HepG2 (cell line): ENCODE results near the gene BCL2L13. TPM values are rescaled to one million over a fixed set of nuclear protein-coding genes. Genes with fewer than 3 reads are reported as not detected.
A peak's percentile ranks its signal among the peaks of the same experiment; 100 is the strongest.

Source experiments
- ATAC-seq: fragments of 200-7000 bp; cut with Tn5 transposase; 3 replicates; pipeline ENCODE4 v1.9.1; 2020; ENCODE audit warnings: mild to moderate bottlenecking, moderate library complexity
- BruUV-seq: library from RNA; stranded (reverse); fragments of 400-500 nt; replicated peaks from 2 replicates; lab custom pipeline; 2021; lab: Mats Ljungman, UMichigan
- CTCF ChIA-PET: fragments of 300-600 bp; formaldehyde crosslinking; extraction: SDS; loops from one replicate; lab custom pipeline; 2021; ENCODE audit warnings: low total read pairs, inconsistent platforms, low intra/inter-chr PET ratio; lab: Yijun Ruan, JAX
- POLR2A ChIA-PET: fragments of 350-600 bp; sonication (Branson Sonifier 250); formaldehyde crosslinking; loops from one replicate; lab custom pipeline; 2020; ENCODE audit warnings: antibody characterized with exemption, inconsistent platforms; lab: Yijun Ruan, JAX
- DNase-seq: peaks from one replicate; pipeline ENCODE4 v3.0.0-alpha.2; 2015; ENCODE audit warnings: low spot score
- FAIRE-seq: peaks from 3 replicates; lab custom pipeline; 2011; peaks lifted over from hg19 to GRCh38; lab: Jason Lieb, UNC
- H2AFZ ChIP-seq: one replicate; pipeline ENCODE4 v1.6.1; 2011; ENCODE audit warnings: low read length, inconsistent platforms
- H3K27ac ChIP-seq: fragments of 300-600 bp; 3 replicates; pipeline ENCODE4 v1.8.0; 2011; ENCODE audit warnings: mixed run types, mild to moderate bottlenecking, mixed read lengths, low read length, inconsistent platforms; ENCODE audit not compliant: insufficient read depth; ENCODE audit errors: extremely low read length
- H3K27me3 ChIP-seq, 2 experiments: fragments of 200-600 bp in 1 of 2; 2 replicates in 1 of 2; 3 replicates in 1 of 2; pipeline versions ENCODE4 v1.6.0 to v1.8.0; 2011; ENCODE audit warnings: low read length in 2 of 2, mild to moderate bottlenecking in 2 of 2, moderate library complexity in 2 of 2, inconsistent platforms in 1 of 2; ENCODE audit not compliant: insufficient read depth in 2 of 2, control insufficient read depth in 1 of 2
- H3K36me3 ChIP-seq, 2 experiments: fragments of 200-600 bp in 1 of 2; replicated peaks in 1 of 2; 2 replicates in 1 of 2; 3 replicates in 1 of 2; pipeline versions ENCODE4 v1.5.1 to v1.8.0; 2011; ENCODE audit warnings: low read length in 2 of 2, inconsistent platforms in 1 of 2; ENCODE audit not compliant: insufficient read depth in 2 of 2, control insufficient read depth in 1 of 2
- H3K4me1 ChIP-seq: 2 replicates; pipeline ENCODE4 v1.5.1; 2012; ENCODE audit warnings: low read length, inconsistent platforms; ENCODE audit not compliant: insufficient read depth
- H3K4me2 ChIP-seq: 2 replicates; pipeline ENCODE4 v1.6.0; 2011; ENCODE audit warnings: low read depth, low read length, inconsistent platforms
- H3K4me3 ChIP-seq, 3 experiments: fragments of 200-600 bp in 1 of 3; sonication (generic), shearing (Covaris generic) in 1 of 3; replicated peaks in 1 of 3; 2 replicates each; pipeline ENCODE4 v1.5.1; 2011 to 2016; ENCODE audit warnings: low read length in 3 of 3, inconsistent platforms in 2 of 3, low read depth in 2 of 3, mild to moderate bottlenecking in 2 of 3, control low read depth in 1 of 3, mixed read lengths in 1 of 3; ENCODE audit not compliant: insufficient read depth in 1 of 3
- H3K79me2 ChIP-seq: one replicate; pipeline ENCODE4 v1.6.1; 2011; ENCODE audit warnings: low read length, inconsistent platforms; ENCODE audit not compliant: insufficient read depth
- H3K9ac ChIP-seq: 2 replicates; pipeline ENCODE4 v1.6.0; 2011; ENCODE audit warnings: mild to moderate bottlenecking, low read depth, low read length, inconsistent platforms; ENCODE audit not compliant: insufficient read depth
- H3K9me3 ChIP-seq: 2 replicates; pipeline ENCODE4 v1.5.1; 2012; ENCODE audit warnings: mild to moderate bottlenecking, low read length
- H4K20me1 ChIP-seq: 2 replicates; pipeline ENCODE4 v1.6.0; 2011; ENCODE audit warnings: inconsistent platforms, mild to moderate bottlenecking, low read length, moderate library complexity; ENCODE audit not compliant: insufficient read depth
- PAF1 ChIP-seq: IDR thresholded peaks from 2 replicates; pipeline ENCODE4 v1.6.1; 2016; ENCODE audit warnings: missing genetic modification reagents, missing compliant biosample characterization
- SALL2 ChIP-seq: sonication (generic); formaldehyde crosslinking; IDR thresholded peaks from 2 replicates; pipeline ENCODE4 v1.8.1; 2023; ENCODE audit warnings: mild to moderate bottlenecking, missing genetic modification reagents, inconsistent platforms
- SRSF1 ChIP-seq: fragments of 200-400 bp; formaldehyde crosslinking; optimal IDR thresholded peaks from 2 replicates; pipeline ENCODE3; 2017; ENCODE audit warnings: mild to moderate bottlenecking, low read depth, low read length, moderate library complexity
- ZBTB38 ChIP-seq: sonication (generic); formaldehyde crosslinking; IDR thresholded peaks from 2 replicates; pipeline ENCODE4 v1.5.1; 2020; ENCODE audit warnings: mild to moderate bottlenecking, missing genetic modification reagents
- ZNF121 ChIP-seq: sonication (generic); formaldehyde crosslinking; IDR thresholded peaks from 2 replicates; pipeline ENCODE4 v1.5.0; 2020; ENCODE audit warnings: mild to moderate bottlenecking, missing genetic modification reagents
- ZNF143 ChIP-seq: sonication (generic); formaldehyde crosslinking; IDR thresholded peaks from 2 replicates; pipeline ENCODE4 v1.4.0; 2020; ENCODE audit warnings: missing genetic modification reagents
- ZNF607 ChIP-seq: sonication (generic); formaldehyde crosslinking; IDR thresholded peaks from 2 replicates; pipeline ENCODE4 v1.5.1; 2020; ENCODE audit warnings: missing genetic modification reagents, mild to moderate bottlenecking, borderline replicate concordance
- WGBS: methylation state at CpG from one replicate; pipeline ENCODE4 v1.1.6; 2017; ENCODE audit warnings: low lambda C conversion rate; 5-methylcytosine and 5-hydroxymethylcytosine counted together
- in situ Hi-C: cut with HindIII; loops from 2 replicates; pipeline ENCODE4 v1.10.0; 2017; ENCODE audit warnings: low pct_unique_long_range_greater_than_20kb; ENCODE audit not compliant: extremely low pct_ligation_motif_present
- intact Hi-C: fragments of 100-400 bp; cut with micrococcal nuclease; formaldehyde crosslinking; loops from one replicate; pipeline ENCODE4 v1.10.0; 2022; ENCODE audit not compliant: unreplicated experiment
- polyA plus RNA-seq, 8 experiments: library from polyadenylated mRNA; depleted of rRNA in 3 of 8; stranded (reverse) in 7 of 8; unstranded in 1 of 8; fragments of >200 nt; fragmentation: Illumina TruSeq in 4 of 8; extraction: Trizol in 4 of 8; gene quantifications; 2 replicates each; pipeline versions ENCODE4 v1.2.1 to v1.2.3, GENCODE V29; 2011 to 2016; ENCODE audit warnings: low read depth in 4 of 8, missing spikeins in 1 of 8, mixed read lengths in 1 of 8; ENCODE audit not compliant: insufficient read depth in 1 of 8
- total RNA-seq, 5 experiments: library from RNA; depleted of rRNA; stranded (reverse); fragments of >200 nt; fragmentation: Illumina TruSeq; extraction: Trizol; gene quantifications; 2 replicates each; pipeline ENCODE4 v1.2.3, GENCODE V29; 2016; ENCODE audit warnings: low read depth in 1 of 5
- TF ChIP-seq, protein P1 (sequence below): sonication (generic); formaldehyde crosslinking; IDR thresholded peaks from 2 replicates; pipeline ENCODE4 v1.8.1; 2023; ENCODE audit warnings: mild to moderate bottlenecking, inconsistent platforms, moderate library complexity, missing genetic modification reagents, borderline replicate concordance
- TF ChIP-seq, protein P2 (sequence below): IDR thresholded peaks from 2 replicates; pipeline ENCODE4 v1.6.1; 2016; ENCODE audit warnings: control low read depth
- TF ChIP-seq, protein P3 (sequence below): sonication (generic); formaldehyde crosslinking; IDR thresholded peaks from 2 replicates; pipeline ENCODE4 v1.4.0; 2020; ENCODE audit warnings: missing genetic modification reagents

Gene BCL2L13
- total and polyA plus RNA-seq, 2 of the 13 experiments (the other 11 are each of a cell fraction or from before 2014, with no cell fraction given), result 13.5 to 14.6 TPM

DNA sequence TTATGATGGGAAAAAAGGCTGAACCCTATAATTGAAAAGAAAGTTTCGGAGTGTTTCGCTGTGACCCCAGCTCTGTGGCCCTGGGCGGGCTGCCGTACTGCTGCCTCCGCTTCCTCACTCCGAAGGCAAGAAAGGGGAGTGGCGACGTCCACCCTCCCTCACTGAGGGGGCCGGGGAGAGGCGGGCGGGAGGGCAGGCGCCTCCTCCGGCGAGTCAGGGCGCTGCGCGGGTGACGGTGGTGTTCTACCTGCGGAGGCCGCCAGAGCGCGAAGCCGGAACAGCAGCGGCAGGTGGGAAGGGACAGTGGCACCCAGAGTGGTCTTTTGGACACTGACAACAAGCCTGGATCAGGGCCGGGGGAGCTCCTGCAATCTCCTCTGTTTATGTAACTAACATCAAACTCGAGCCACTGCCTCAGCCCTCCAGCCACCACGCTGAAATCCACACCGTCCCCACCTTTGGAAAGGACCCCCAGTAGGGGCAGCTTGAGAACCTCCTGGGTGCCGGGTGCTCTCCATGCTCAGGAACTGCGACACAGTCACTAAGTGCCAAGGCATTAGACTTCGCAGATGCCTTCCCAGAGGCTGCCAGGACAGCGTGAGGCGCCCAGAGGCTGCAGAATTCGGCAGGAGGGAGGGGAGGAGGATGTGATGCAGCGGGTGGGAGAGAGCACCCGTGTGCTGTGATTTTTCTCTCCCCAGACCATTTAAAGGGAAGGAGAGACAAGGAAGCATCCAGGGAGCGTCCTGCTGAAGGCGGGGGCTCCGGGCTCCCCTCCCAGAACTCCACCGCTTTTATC, 110.2 kb downstream of the BCL2L13 start:
- in situ Hi-C loops, result no loop called here

More for the DNA sequence above, 110.2 kb downstream of the BCL2L13 start:
- H4K20me1 ChIP-seq, result no peaks in the 10 kb centered on the region
- no peak overlapping the region for H3K4me3 ChIP-seq
- no peaks in the 10 kb centered on the region; a peak in 1 of 5 replicates for H3K27me3 ChIP-seq
- POLR2A ChIA-PET, result no interaction called here
- no peak for ATAC-seq
- 96% methylated on average over 30 of the region's 40 CpGs for WGBS
- no peak overlapping the region for H3K9ac ChIP-seq
- CTCF ChIA-PET, result no interaction called here
- no peak for FAIRE-seq
- no peaks in the 10 kb centered on the region for H3K36me3 ChIP-seq
- no peaks in the 10 kb centered on the region for H3K79me2 ChIP-seq
- no peaks in the 10 kb centered on the region for H3K4me1 ChIP-seq
- intact Hi-C loops, result no loop called here
- no peak overlapping the region for H3K4me2 ChIP-seq
- no peak for DNase-seq
- no TSS peak for BruUV-seq
- H3K27ac ChIP-seq, result no peak overlapping the region
- no peaks in the 10 kb centered on the region for H3K9me3 ChIP-seq
- no peak overlapping the region for H2AFZ ChIP-seq
- TF ChIP-seq, protein P1, sequence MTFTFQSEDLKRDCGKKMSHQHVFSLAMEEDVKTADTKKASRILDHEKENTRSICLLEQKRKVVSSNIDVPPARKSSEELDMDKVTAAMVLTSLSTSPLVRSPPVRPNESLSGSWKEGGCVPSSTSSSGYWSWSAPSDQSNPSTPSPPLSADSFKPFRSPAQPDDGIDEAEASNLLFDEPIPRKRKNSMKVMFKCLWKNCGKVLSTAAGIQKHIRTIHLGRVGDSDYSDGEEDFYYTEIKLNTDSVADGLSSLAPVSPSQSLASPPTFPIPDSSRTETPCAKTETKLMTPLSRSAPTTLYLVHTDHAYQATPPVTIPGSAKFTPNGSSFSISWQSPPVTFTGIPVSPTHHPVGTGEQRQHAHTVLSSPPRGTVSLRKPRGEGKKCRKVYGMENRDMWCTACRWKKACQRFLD, result no peak
- no peak for TF ChIP-seq ZNF607 (CRISPR knock-in tag)
- no peak for TF ChIP-seq SALL2 (CRISPR knock-in tag)
- TF ChIP-seq PAF1 (CRISPR knock-in tag), result no peak
- 0 out of 2 replicates have a peak, but pooled peaks have one; percentile 15 for TF ChIP-seq ZNF121 (CRISPR knock-in tag)
- TF ChIP-seq ZBTB38 (CRISPR knock-in tag), result no peak
- no peak for TF ChIP-seq ZNF143
- TF ChIP-seq, protein P2, sequence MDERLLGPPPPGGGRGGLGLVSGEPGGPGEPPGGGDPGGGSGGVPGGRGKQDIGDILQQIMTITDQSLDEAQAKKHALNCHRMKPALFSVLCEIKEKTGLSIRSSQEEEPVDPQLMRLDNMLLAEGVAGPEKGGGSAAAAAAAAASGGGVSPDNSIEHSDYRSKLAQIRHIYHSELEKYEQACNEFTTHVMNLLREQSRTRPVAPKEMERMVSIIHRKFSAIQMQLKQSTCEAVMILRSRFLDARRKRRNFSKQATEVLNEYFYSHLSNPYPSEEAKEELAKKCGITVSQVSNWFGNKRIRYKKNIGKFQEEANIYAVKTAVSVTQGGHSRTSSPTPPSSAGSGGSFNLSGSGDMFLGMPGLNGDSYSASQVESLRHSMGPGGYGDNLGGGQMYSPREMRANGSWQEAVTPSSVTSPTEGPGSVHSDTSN (CRISPR knock-in tag), result no peak
- TF ChIP-seq, protein P3, sequence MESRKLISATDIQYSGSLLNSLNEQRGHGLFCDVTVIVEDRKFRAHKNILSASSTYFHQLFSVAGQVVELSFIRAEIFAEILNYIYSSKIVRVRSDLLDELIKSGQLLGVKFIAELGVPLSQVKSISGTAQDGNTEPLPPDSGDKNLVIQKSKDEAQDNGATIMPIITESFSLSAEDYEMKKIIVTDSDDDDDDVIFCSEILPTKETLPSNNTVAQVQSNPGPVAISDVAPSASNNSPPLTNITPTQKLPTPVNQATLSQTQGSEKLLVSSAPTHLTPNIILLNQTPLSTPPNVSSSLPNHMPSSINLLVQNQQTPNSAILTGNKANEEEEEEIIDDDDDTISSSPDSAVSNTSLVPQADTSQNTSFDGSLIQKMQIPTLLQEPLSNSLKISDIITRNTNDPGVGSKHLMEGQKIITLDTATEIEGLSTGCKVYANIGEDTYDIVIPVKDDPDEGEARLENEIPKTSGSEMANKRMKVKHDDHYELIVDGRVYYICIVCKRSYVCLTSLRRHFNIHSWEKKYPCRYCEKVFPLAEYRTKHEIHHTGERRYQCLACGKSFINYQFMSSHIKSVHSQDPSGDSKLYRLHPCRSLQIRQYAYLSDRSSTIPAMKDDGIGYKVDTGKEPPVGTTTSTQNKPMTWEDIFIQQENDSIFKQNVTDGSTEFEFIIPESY (CRISPR knock-in tag), result peak; percentile 86
- no peak for TF ChIP-seq SRSF1
